HCT116 (cell line): ENCODE data around the gene DYNAP. TPM values are rescaled to one million over a fixed set of nuclear protein-coding genes. Genes with fewer than 3 reads are reported as not detected.

ENCODE experiments used
- ATAC-seq: fragments of 200-7000 bp; cut with Tn5 transposase; 2 replicates; pipeline ENCODE4 v1.9.1; 2020; ENCODE audit warnings: mild to moderate bottlenecking, moderate library complexity
- BruUV-seq: library from RNA; stranded (reverse); fragments of 400-500 nt; replicated peaks from 2 replicates; lab custom pipeline; 2021; lab: Mats Ljungman, UMichigan
- CTCF ChIA-PET: fragments of 300-600 bp; sonication (Branson Sonifier 250); formaldehyde crosslinking; loops from one replicate; lab custom pipeline; 2021; ENCODE audit warnings: antibody characterized with exemption; lab: Charles Lee
- POLR2A ChIA-PET: fragments of 300-600, 350-600 bp; sonication (Branson Sonifier 250); formaldehyde crosslinking; loops from one replicate; lab custom pipeline; 2021; ENCODE audit warnings: antibody characterized with exemption; lab: Charles Lee
- RAD21 ChIA-PET, 2 experiments: fragments of 300-600 bp; sonication (Branson Sonifier 250); formaldehyde crosslinking; loops; one replicate each; lab custom pipeline; 2023; ENCODE audit warnings: low total read pairs in 2 of 2; ENCODE audit not compliant: uncharacterized antibody in 2 of 2, unreplicated experiment in 2 of 2, low non-redundant PET in 1 of 2; lab: Charles Lee
- DNase-seq: peaks from one replicate; pipeline ENCODE4 v3.0.0-alpha.2; 2010; ENCODE audit warnings: low read depth, low spot score
- H2AFZ ChIP-seq: fragments of 200-600 bp; shearing (Covaris generic), sonication (generic); 2 replicates; pipeline ENCODE4 v1.6.1; 2017; ENCODE audit warnings: low read depth, mixed run types, mixed read lengths, antibody characterized with exemption, low read length; ENCODE audit not compliant: poor library complexity, severe bottlenecking
- H3K27ac ChIP-seq: 2 replicates; pipeline ENCODE4 v1.5.1; 2012; ENCODE audit warnings: low read depth, low read length
- H3K27me3 ChIP-seq: fragments of 200-600 bp; sonication (generic); 2 replicates; pipeline ENCODE4 v1.6.1; 2016; ENCODE audit warnings: mixed run types, low read length, mixed read lengths; ENCODE audit not compliant: insufficient read depth
- H3K36me3 ChIP-seq, 2 experiments: fragments of 200-500 bp in 1 of 2; fragments of 200-600 bp in 1 of 2; sonication (Bioruptor generic) in 1 of 2; sonication (generic) in 1 of 2; 2 replicates each; pipeline versions ENCODE4 v1.5.1 to v1.6.1; 2014 to 2016; ENCODE audit warnings: low read length in 2 of 2, inconsistent platforms in 1 of 2, mixed read lengths in 1 of 2, mixed run types in 1 of 2; ENCODE audit not compliant: insufficient read depth in 2 of 2, control insufficient read depth in 1 of 2
- H3K4me1 ChIP-seq, 2 experiments: fragments of 200-600 bp in 1 of 2; sonication (generic) in 1 of 2; 2 replicates each; pipeline versions ENCODE4 v1.5.1 to v1.6.1; 2012 to 2017; ENCODE audit warnings: low read length in 2 of 2, inconsistent platforms in 1 of 2, mild to moderate bottlenecking in 1 of 2, mixed read lengths in 1 of 2, mixed run types in 1 of 2, moderate library complexity in 1 of 2; ENCODE audit not compliant: insufficient read depth in 2 of 2, control insufficient read depth in 1 of 2
- H3K4me2 ChIP-seq: fragments of 200-600 bp; sonication (generic); 2 replicates; pipeline ENCODE4 v1.6.1; 2017; ENCODE audit warnings: mixed run types, low read length, mixed read lengths
- H3K4me3 ChIP-seq, 2 experiments: fragments of 200-600 bp in 1 of 2; sonication (generic) in 1 of 2; replicated peaks in 1 of 2; 2 replicates each; pipeline ENCODE4 v1.5.1; 2011 to 2016; ENCODE audit warnings: low read length in 2 of 2, control low read depth in 1 of 2, low read depth in 1 of 2, mild to moderate bottlenecking in 1 of 2, mixed read lengths in 1 of 2, mixed run types in 1 of 2
- H3K79me2 ChIP-seq: fragments of 200-600 bp; sonication (generic); 2 replicates; pipeline ENCODE4 v1.6.1; 2017; ENCODE audit warnings: mild to moderate bottlenecking, mixed run types, low read length, moderate library complexity, mixed read lengths; ENCODE audit not compliant: insufficient read depth
- H3K9ac ChIP-seq: fragments of 200-600 bp; sonication (generic); 2 replicates; pipeline ENCODE4 v1.6.1; 2016; ENCODE audit warnings: low read length, mixed read lengths
- H3K9me2 ChIP-seq: fragments of 200-600 bp; sonication (generic), shearing (Covaris generic); 2 replicates; pipeline ENCODE4 v1.6.1; 2017; ENCODE audit warnings: mixed run types, mild to moderate bottlenecking, moderate library complexity; ENCODE audit not compliant: insufficient read depth
- H3K9me3 ChIP-seq, 2 experiments: fragments of 200-500 bp in 1 of 2; fragments of 200-600 bp in 1 of 2; sonication (Bioruptor generic) in 1 of 2; sonication (generic) in 1 of 2; 2 replicates each; pipeline ENCODE4 v1.6.1; 2014 to 2017; ENCODE audit warnings: low read length in 2 of 2, mixed read lengths in 2 of 2, inconsistent platforms in 1 of 2, low read depth in 1 of 2, mild to moderate bottlenecking in 1 of 2, mixed run types in 1 of 2, moderate library complexity in 1 of 2; ENCODE audit not compliant: control insufficient read depth in 1 of 2, insufficient read depth in 1 of 2
- H4K20me1 ChIP-seq: fragments of 200-600 bp; sonication (generic), shearing (Covaris generic); 2 replicates; pipeline ENCODE4 v1.6.1; 2017; ENCODE audit warnings: mixed run types, mild to moderate bottlenecking, moderate library complexity; ENCODE audit not compliant: insufficient read depth
- ATF3 ChIP-seq: IDR thresholded peaks from 2 replicates; pipeline ENCODE4 v1.6.1; 2012
- CBX3 ChIP-seq: IDR thresholded peaks from 2 replicates; pipeline ENCODE4 v1.6.1; 2012; ENCODE audit warnings: low read depth
- CEBPB ChIP-seq: IDR thresholded peaks from 2 replicates; pipeline ENCODE4 v1.6.1; 2012; ENCODE audit warnings: low read depth
- CTCF ChIP-seq, 3 experiments: fragments of 200-600 bp in 1 of 3; sonication (generic) in 1 of 3; IDR thresholded peaks in 2 of 3; conservative IDR thresholded peaks in 1 of 3; 2 replicates each; pipeline ENCODE4 v1.5.1; 2012 to 2017; ENCODE audit warnings: low read depth in 2 of 3, low read length in 2 of 3, antibody characterized with exemption in 1 of 3, borderline replicate concordance in 1 of 3, control low read depth in 1 of 3, mild to moderate bottlenecking in 1 of 3, mixed read lengths in 1 of 3, mixed run types in 1 of 3, moderate library complexity in 1 of 3; ENCODE audit not compliant: insufficient read depth in 1 of 3
- ELF1 ChIP-seq: IDR thresholded peaks from 2 replicates; pipeline ENCODE4 v1.6.1; 2012; ENCODE audit warnings: low read depth, borderline replicate concordance
- MAX ChIP-seq: IDR thresholded peaks from 2 replicates; pipeline ENCODE4 v1.6.1; 2012
- POLR2A ChIP-seq: IDR thresholded peaks from 2 replicates; pipeline ENCODE4 v1.7.0; 2011; ENCODE audit warnings: borderline replicate concordance; ENCODE audit not compliant: insufficient read depth, insufficient read length; ENCODE audit errors: extremely low read depth
- TCF7L2 ChIP-seq: IDR thresholded peaks from 2 replicates; pipeline ENCODE4 v1.7.0; 2011; ENCODE audit warnings: borderline replicate concordance, inconsistent platforms; ENCODE audit not compliant: insufficient read depth, insufficient read length; ENCODE audit errors: extremely low read depth
- ZFX ChIP-seq: fragments of 450-650 bp; IDR thresholded peaks from 2 replicates; pipeline ENCODE4 v1.6.1; 2017
- intact Hi-C: fragments of 100-400 bp; cut with micrococcal nuclease; formaldehyde crosslinking; loops from 2 replicates; pipeline ENCODE4 v1.10.0; 2022
- total RNA-seq: library from RNA; stranded (reverse); gene quantifications from one replicate; pipeline ENCODE4 v1.2.1, GENCODE V29; 2021; ENCODE audit not compliant: unreplicated experiment
- TF ChIP-seq, protein P1 (sequence below): IDR thresholded peaks from 2 replicates; pipeline ENCODE4 v1.6.1; 2011; ENCODE audit warnings: mild to moderate bottlenecking, low read length, moderate library complexity; ENCODE audit not compliant: insufficient replicate concordance; ENCODE audit errors: extremely low read depth

DYNAP gene
- total RNA-seq, 1 experiment from 2014 or later: not detected

DNA sequence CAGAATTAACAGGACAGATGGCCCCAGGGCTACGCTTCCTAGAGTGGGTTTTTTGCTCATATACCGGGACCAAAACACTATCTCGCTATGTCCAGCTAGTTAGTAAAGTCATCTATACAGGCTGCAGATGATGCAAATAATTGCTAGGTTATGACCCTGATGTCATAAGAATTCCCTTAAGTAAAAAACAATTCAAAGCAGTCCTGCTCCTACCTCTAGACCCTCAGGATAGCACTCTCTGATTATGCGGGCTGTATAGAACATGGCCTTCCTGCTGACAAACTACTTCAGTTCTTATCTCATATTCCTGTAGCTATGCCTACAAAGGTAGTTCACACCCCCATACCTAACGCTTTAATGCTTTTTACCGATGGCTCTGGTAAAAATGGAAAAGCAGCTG, 13.2 kb downstream of the DYNAP start:
- no peaks in the 10 kb centered on the region for H3K9me2 ChIP-seq
- no peak for TF ChIP-seq TCF7L2
- TF ChIP-seq ATF3: no peak
- no peak for TF ChIP-seq MAX
- TF ChIP-seq, protein P1, sequence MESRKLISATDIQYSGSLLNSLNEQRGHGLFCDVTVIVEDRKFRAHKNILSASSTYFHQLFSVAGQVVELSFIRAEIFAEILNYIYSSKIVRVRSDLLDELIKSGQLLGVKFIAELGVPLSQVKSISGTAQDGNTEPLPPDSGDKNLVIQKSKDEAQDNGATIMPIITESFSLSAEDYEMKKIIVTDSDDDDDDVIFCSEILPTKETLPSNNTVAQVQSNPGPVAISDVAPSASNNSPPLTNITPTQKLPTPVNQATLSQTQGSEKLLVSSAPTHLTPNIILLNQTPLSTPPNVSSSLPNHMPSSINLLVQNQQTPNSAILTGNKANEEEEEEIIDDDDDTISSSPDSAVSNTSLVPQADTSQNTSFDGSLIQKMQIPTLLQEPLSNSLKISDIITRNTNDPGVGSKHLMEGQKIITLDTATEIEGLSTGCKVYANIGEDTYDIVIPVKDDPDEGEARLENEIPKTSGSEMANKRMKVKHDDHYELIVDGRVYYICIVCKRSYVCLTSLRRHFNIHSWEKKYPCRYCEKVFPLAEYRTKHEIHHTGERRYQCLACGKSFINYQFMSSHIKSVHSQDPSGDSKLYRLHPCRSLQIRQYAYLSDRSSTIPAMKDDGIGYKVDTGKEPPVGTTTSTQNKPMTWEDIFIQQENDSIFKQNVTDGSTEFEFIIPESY: no peak
- no peak for TF ChIP-seq ZFX
- TF ChIP-seq POLR2A: no peak
- TF ChIP-seq CEBPB: no peak
- no peak for TF ChIP-seq CBX3
- TF ChIP-seq ELF1: no peak
- TF ChIP-seq CTCF (IDR thresholded peaks at IDR 0.05 in 2 of 3, conservative IDR thresholded peaks at IDR 0.05 in 1 of 3; ENCODE audit: borderline replicate concordance in 1 of 3, insufficient read depth in 1 of 3, low read depth in 2 of 3, low read length in 2 of 3): no peak
- BruUV-seq: no TSS peak
- no peaks in the 10 kb centered on the region for H4K20me1 ChIP-seq
- no peak overlapping the region for H3K27ac ChIP-seq
- ATAC-seq (no peak), DNase-seq (no peak)
- H2AFZ ChIP-seq: no peak overlapping the region
- no peak overlapping the region for H3K4me2 ChIP-seq
- H3K27me3 ChIP-seq: no peaks in the 10 kb centered on the region
- H3K79me2 ChIP-seq: no peaks in the 10 kb centered on the region
- no peak overlapping the region for H3K9ac ChIP-seq
- H3K4me3 ChIP-seq: no peak overlapping the region
- intact Hi-C loops: no loop called here
- H3K4me1 ChIP-seq: 0 out of 4 replicates have a peak, but pooled peaks cover 0 to 7% of the 10 kb centered on the region in 2 experiments
- ChIA-PET CTCF (no interaction called here), RAD21 (no interaction called here), POLR2A (no interaction called here)
- no peaks in the 10 kb centered on the region for H3K9me3 ChIP-seq
- H3K36me3 ChIP-seq: no peaks in the 10 kb centered on the region
